Naive thymus-derived CD8-positive, alpha-beta T cell (primary cell): Measurements from ENCODE around the gene POSTN. TPM values are rescaled to one million over a fixed set of nuclear protein-coding genes. Genes with fewer than 3 reads are reported as not detected.

ENCODE experiments used
- ATAC-seq, 2 donors: fragments of 150-1000 bp; cut with Tn5 transposase in 1 of 2; sonication (Bioruptor Pico), chemical (Tn5 transposase) in 1 of 2; 1 replicate in 1 of 2; 2 replicates in 1 of 2; pipeline ENCODE4 v1.10.0; 2021; ENCODE audit warnings: mild to moderate bottlenecking in 2 of 2, moderate library complexity in 2 of 2
- POLR2A ChIA-PET: fragments of 350-600 bp; sonication (Branson Sonifier 250); formaldehyde crosslinking; loops from one replicate; lab custom pipeline; 2021; ENCODE audit warnings: antibody characterized with exemption; lab: Charles Lee
- DNase-seq, 10 donors: peaks; one replicate each; pipeline versions ENCODE4 v3.0.0 to v3.0.0-alpha.2; 2020 to 2022
- H3K27ac Mint-ChIP-seq, 10 donors: one replicate each; pipeline ENCODE4 v1.8.0; 2020 to 2022; ENCODE audit warnings: mild to moderate bottlenecking in 10 of 10, mixed read lengths in 10 of 10, moderate library complexity in 4 of 10, inconsistent platforms in 1 of 10
- H3K27me3 Mint-ChIP-seq, 5 donors: one replicate each; pipeline ENCODE4 v1.8.0; 2021 to 2022; ENCODE audit warnings: mixed read lengths in 5 of 5
- H3K36me3 Mint-ChIP-seq, 3 donors: one replicate each; pipeline ENCODE4 v1.8.0; 2020 to 2022; ENCODE audit warnings: mixed read lengths in 3 of 3, mild to moderate bottlenecking in 2 of 3, inconsistent platforms in 1 of 3
- H3K4me1 Mint-ChIP-seq, 4 donors: one replicate each; pipeline ENCODE4 v1.8.0; 2021 to 2022; ENCODE audit warnings: mixed read lengths in 4 of 4
- H3K4me3 Mint-ChIP-seq, 10 donors: one replicate each; pipeline ENCODE4 v1.8.0; 2020 to 2022; ENCODE audit warnings: mild to moderate bottlenecking in 10 of 10, mixed read lengths in 10 of 10, moderate library complexity in 6 of 10, inconsistent platforms in 1 of 10
- H3K9me3 Mint-ChIP-seq, 9 donors: one replicate each; pipeline ENCODE4 v1.8.0; 2020 to 2022; ENCODE audit warnings: mixed read lengths in 9 of 9, mild to moderate bottlenecking in 3 of 9, inconsistent platforms in 1 of 9, moderate library complexity in 1 of 9
- polyA plus RNA-seq, 3 donors: library from polyadenylated mRNA; unstranded; fragments of 300-500 nt; fragmentation: Illumina TruSeq; gene quantifications; one replicate each; pipeline ENCODE4 v1.2.3, GENCODE V29; 2021
- total RNA-seq, 8 experiments: library from RNA in 2 of 8; stranded (reverse) in 2 of 8; gene quantifications; one replicate each; pipeline ENCODE4 v1.2.3 and lab custom pipeline; 2021 to 2026

Gene POSTN
- total and polyA plus RNA-seq, 5 experiments from 2014 or later = not detected

DNA sequence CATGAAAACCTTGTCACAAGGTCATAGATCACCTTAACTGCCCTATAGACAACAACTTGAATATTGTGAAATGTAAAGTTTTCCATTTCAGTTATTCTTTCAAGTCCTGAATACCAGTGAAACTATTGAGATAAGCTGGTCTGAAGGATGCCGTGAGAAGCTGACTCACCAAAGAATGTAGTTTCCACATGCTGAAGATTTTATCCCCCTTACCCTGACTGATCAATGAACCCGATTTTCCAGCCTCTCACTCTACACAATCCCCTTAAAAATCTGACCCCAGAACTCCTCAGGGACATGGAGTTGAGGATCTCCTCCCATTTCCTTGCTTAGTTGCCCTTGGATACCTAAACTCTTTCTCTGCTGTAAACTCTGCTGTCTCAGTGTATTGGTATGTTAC, 67.5 kb downstream of the POSTN start:
- Mint-ChIP-seq H3K4me1 (no peaks in the 10 kb centered on the region), H3K36me3 (peaks cover 0 to 3% (median 0%) of the 10 kb centered on the region in 3 donors), H3K27me3 (no peaks in the 10 kb centered on the region), H3K27ac (no peak overlapping the region), H3K9me3 (peaks cover 0 to 20% (median 11%) of the 10 kb centered on the region in 9 donors), H3K4me3 (no peak overlapping the region)
- POLR2A ChIA-PET = no interaction called here
- no peak for ATAC-seq
- no peak for DNase-seq

DNA sequence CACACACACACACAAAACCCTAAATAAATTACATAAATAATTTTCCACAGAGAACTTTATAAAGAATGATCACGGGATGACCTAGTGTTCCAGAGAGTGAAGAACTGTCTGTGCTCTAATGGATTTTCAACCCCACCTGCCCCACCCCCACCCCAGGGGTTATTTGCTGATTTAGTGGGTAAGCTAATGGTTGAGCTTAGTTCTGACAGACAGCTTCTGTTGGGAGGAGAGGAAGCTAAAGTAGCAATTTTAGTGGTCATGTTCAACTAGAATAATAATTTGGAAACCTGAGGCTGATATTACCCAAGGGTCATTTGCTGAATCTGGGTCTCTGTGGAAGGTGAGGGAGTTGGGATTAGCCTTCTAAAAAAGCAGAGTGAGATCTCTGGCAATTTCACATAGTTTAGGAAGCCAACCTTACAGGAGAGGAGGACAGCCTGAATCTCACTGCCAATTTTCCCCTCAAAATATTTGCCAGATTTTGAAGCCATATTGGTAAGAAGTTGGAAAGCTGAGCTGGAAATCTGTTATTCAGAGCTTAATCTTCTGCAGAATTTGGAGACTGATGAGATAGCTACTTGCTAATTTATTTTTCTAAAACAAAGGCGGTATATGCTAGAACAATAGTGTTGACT, 68.7 kb downstream of the POSTN start:
- Mint-ChIP-seq H3K4me1 (no peaks in the 10 kb centered on the region), H3K9me3 (peaks cover 0 to 18% (median 10%) of the 10 kb centered on the region in 9 donors), H3K4me3 (no peak overlapping the region), H3K27me3 (no peaks in the 10 kb centered on the region), H3K36me3 (peaks cover 0 to 3% (median 0%) of the 10 kb centered on the region in 3 donors), H3K27ac (no peak overlapping the region)
- DNase-seq (no peak), ATAC-seq (no peak)
- POLR2A ChIA-PET = no interaction called here

DNA sequence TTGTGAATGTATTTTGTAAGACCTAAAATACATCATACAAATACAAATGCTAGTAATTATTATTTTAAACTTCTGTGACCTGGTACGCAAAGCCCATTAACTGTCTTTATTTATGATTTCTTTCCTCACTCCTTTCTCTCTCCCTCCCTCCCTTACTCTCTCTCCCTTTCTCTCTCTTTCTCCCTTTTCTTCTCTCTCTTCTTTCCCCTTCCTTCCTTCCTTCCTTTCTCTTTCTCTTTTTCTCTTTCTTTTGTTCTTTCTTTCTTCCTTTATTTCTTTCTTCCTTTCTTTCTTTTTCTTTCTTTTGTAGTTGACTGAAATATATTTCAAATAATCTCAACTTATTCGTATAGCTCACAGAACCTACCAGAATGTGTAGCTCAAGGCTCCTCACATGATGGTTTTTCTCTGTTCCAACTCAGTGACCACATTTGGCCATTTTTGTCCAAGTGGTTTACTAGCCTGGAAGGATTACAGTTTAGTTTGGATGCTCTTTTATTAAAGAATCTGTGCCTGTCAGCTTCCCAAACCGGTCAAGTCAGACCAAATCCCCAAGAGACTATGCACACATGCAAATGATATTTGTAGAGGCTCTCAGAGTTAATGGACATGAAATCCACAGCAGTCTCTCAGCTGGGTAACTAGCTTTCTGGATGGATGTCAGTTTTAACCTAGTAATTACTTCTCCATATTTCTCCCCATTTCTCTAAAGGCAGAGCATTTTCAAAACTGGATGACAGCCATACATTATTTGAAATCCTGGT, 71.7 kb downstream of the POSTN start:
- no peak overlapping the region for H3K27ac Mint-ChIP-seq
- H3K9me3 Mint-ChIP-seq = peaks cover 0 to 14% (median 9%) of the 10 kb centered on the region in 9 donors
- DNase-seq = no peak
- H3K27me3 Mint-ChIP-seq = no peaks in the 10 kb centered on the region
- H3K4me3 Mint-ChIP-seq = no peak overlapping the region
- POLR2A ChIA-PET = no interaction called here
- no peaks in the 10 kb centered on the region for H3K36me3 Mint-ChIP-seq
- no peak for ATAC-seq
- H3K4me1 Mint-ChIP-seq = no peaks in the 10 kb centered on the region

DNA sequence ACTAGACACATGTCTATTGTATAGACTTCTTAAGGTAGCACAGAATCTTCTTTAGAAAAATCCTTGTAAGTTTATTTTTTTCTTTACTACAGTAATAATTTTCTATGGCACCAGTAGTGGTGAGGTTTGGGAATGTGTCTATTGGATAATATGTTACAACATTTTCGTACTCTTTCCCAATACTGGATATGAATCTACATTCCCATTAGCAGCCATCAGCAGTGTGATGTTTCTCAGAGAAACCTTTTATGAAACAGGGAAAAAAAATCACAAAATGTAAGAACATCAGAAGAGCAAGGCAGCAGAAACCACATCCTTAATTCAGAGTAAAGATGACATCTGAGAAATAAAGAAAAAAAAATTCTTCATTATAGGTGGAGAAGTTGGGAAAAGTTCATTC, 83.3 kb downstream of the POSTN start:
- H3K36me3 Mint-ChIP-seq = no peaks in the 10 kb centered on the region
- DNase-seq (no peak), ATAC-seq (no peak)
- H3K27ac Mint-ChIP-seq = no peak overlapping the region
- no peaks in the 10 kb centered on the region for H3K27me3 Mint-ChIP-seq
- POLR2A ChIA-PET = no interaction called here
- H3K9me3 Mint-ChIP-seq = peaks cover 0 to 8% (median 2%) of the 10 kb centered on the region in 9 donors
- H3K4me3 Mint-ChIP-seq = no peak overlapping the region
- no peaks in the 10 kb centered on the region for H3K4me1 Mint-ChIP-seq
